KMS-11 (cell line): ENCODE data around the gene CAMTA1.
"Not testable (repeated sequence)": the region's sequence is repeated elsewhere in the genome, so short reads cannot be mapped to it uniquely, and the experiment has no call there.

ENCODE experiments used
- H2AFZ ChIP-seq: fragments of 200-600 bp; sonication (generic); 2 replicates; pipeline ENCODE4 v1.6.1; 2016; ENCODE audit warnings: antibody characterized with exemption, mixed run types, low read depth
- H3K27ac ChIP-seq: fragments of 200-600 bp; sonication (generic); 2 replicates; pipeline ENCODE4 v1.6.1; 2016; ENCODE audit warnings: mild to moderate bottlenecking, mixed run types
- H3K27me3 ChIP-seq: fragments of 200-600 bp; sonication (generic); 2 replicates; pipeline ENCODE4 v1.6.1; 2017; ENCODE audit warnings: mild to moderate bottlenecking, low read depth, mixed run types, moderate library complexity; ENCODE audit not compliant: insufficient read depth
- H3K36me3 ChIP-seq: fragments of 200-600 bp; sonication (generic); 2 replicates; pipeline ENCODE4 v1.6.1; 2017; ENCODE audit warnings: mild to moderate bottlenecking, mixed run types; ENCODE audit not compliant: insufficient read depth
- H3K4me1 ChIP-seq: fragments of 200-600 bp; sonication (generic); 2 replicates; pipeline ENCODE4 v1.6.1; 2016; ENCODE audit warnings: mild to moderate bottlenecking, low read depth, mixed run types; ENCODE audit not compliant: poor library complexity, severe bottlenecking
- H3K4me2 ChIP-seq: fragments of 200-600 bp; sonication (generic); 2 replicates; pipeline ENCODE4 v1.7.0; 2016; ENCODE audit warnings: mild to moderate bottlenecking, mixed run types
- H3K4me3 ChIP-seq: fragments of 200-600 bp; sonication (generic); IDR thresholded peaks from 2 replicates; pipeline ENCODE4 v1.6.1; 2017; ENCODE audit warnings: low read depth, low read length, mixed read lengths; ENCODE audit not compliant: insufficient read depth
- H3K79me2 ChIP-seq: fragments of 200-600 bp; sonication (generic); 2 replicates; pipeline ENCODE4 v1.6.1; 2016; ENCODE audit warnings: low read depth, mixed run types; ENCODE audit not compliant: insufficient read depth
- H3K9ac ChIP-seq: fragments of 200-600 bp; sonication (generic); 2 replicates; pipeline ENCODE4 v1.6.1; 2016; ENCODE audit warnings: mild to moderate bottlenecking, mixed run types
- H4K20me1 ChIP-seq: fragments of 200-600 bp; sonication (generic); 2 replicates; pipeline ENCODE4 v1.6.1; 2016; ENCODE audit warnings: mild to moderate bottlenecking, mixed run types; ENCODE audit not compliant: insufficient read depth
- CTCF ChIP-seq: fragments of 200-600 bp; sonication (generic); conservative IDR thresholded peaks from 2 replicates; pipeline ENCODE4 v1.6.1; 2017; ENCODE audit warnings: low read depth, mild to moderate bottlenecking, antibody characterized with exemption, low read length, moderate library complexity, mixed read lengths

Gene CAMTA1

DNA sequence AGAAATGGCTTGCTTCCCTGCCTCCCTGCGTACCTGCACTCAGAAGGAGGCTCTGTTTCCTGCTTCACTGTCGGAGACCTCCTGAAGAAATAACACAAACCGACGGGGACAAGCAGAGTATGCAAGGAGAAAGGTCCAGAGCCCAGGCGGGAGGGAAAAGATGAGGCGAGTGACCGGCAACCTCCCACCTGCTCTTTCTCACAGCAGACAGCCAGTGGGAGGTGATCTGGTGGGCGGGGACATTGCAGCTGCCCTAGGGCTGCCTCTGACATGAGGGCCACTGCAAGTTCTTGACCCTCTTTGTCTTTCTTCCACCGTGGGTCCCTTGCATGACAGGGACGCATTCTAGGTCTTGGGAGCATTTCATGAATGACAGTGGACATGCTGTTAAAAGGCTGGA lies 368.2 kb downstream of the CAMTA1 start:
- H3K79me2 ChIP-seq: no peaks in the 10 kb centered on the region

DNA sequence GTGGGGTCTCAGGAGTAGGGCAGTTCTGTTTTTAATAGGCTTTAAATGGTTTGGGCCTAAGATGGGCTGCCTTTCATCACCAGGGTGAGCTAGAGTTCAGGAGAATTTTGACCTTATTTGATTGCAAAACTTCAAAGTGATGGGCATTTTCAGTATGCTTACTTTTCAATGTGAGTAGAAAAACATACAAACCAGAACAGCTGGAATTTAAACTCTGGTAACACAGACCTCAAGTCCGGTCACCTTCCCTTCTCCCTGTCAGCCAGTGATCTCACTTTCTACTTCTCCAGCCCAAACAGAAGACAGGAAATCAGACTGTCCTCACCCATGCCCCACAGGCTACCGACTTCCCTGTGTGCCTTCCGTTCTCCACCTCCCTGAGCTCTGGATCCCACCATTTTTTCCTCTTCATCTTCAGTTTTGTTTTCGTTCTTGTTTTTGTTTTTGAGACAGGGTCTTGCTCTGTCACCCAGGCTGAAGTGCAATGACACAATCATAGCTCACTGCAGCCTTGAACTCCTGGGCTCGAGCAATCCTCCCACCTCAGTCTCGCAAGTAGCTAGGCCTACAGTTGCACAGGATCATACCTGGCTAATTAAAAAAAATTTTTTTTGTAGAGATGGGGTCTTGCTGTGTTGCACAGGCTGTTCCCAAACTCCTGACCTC lies 374.0 kb downstream of the CAMTA1 start:
- H3K4me1 ChIP-seq: no peaks in the 10 kb centered on the region
- H3K79me2 ChIP-seq: no peaks in the 10 kb centered on the region
- no peak overlapping the region for H3K4me3 ChIP-seq
- H3K27me3 ChIP-seq: no peaks in the 10 kb centered on the region; the same call in 1 of the 2 replicates
- H4K20me1 ChIP-seq: no peaks in the 10 kb centered on the region
- H3K4me2 ChIP-seq: no peak overlapping the region
- no peaks in the 10 kb centered on the region for H3K36me3 ChIP-seq
- no peak overlapping the region for H2AFZ ChIP-seq
- H3K9ac ChIP-seq: no peak overlapping the region
- no peak for TF ChIP-seq CTCF
- no peak overlapping the region for H3K27ac ChIP-seq

More for the DNA sequence above, 368.2 kb downstream of the CAMTA1 start:
- no peaks in the 10 kb centered on the region for H4K20me1 ChIP-seq
- H3K9ac ChIP-seq: no peak overlapping the region
- H3K4me1 ChIP-seq: no peaks in the 10 kb centered on the region
- no peak overlapping the region for H2AFZ ChIP-seq
- no peak for TF ChIP-seq CTCF
- H3K27me3 ChIP-seq: peaks cover 6% of the 10 kb centered on the region; the same call in 1 of the 2 replicates
- H3K36me3 ChIP-seq: no peaks in the 10 kb centered on the region
- H3K27ac ChIP-seq: no peak overlapping the region
- H3K4me3 ChIP-seq: no peak overlapping the region
- H3K4me2 ChIP-seq: no peak overlapping the region

DNA sequence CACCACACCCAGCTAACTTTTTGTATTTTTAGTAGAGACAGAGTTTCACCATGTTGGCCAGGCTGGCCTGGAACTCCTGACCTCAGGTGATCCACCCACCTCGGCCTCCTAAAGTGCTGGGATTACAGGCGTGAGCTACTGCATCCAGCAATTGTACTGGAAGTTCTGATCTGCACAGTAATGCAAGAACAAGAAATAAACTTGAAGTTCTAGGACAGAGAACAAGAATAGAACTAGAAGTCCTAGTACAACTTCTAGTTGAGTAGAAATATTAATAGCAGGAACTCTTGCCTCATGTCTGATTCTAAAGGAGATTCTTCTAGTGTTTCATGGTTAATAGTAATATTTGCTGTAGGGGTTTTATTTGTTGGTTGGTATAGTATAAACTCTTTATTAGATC lies 383.3 kb downstream of the CAMTA1 start:
- H3K27ac ChIP-seq, H3K9ac ChIP-seq, H2AFZ ChIP-seq, H3K79me2 ChIP-seq, H4K20me1 ChIP-seq, H3K4me3 ChIP-seq, H3K4me2 ChIP-seq, H3K4me1 ChIP-seq, H3K36me3 ChIP-seq, H3K27me3 ChIP-seq: not testable (repeated sequence)

GRCh38 chr1:7171168-7171567 lies 385.9 kb downstream of the CAMTA1 start:
- Histone ChIP-seq H3K36me3 (no peaks in the 10 kb centered on the region), H3K9ac (no peak overlapping the region), H4K20me1 (no peaks in the 10 kb centered on the region), H3K27ac (no peak overlapping the region), H3K79me2 (no peaks in the 10 kb centered on the region), H2AFZ (no peak overlapping the region), H3K27me3 (no peaks in the 10 kb centered on the region), H3K4me2 (no peak overlapping the region), H3K4me1 (no peaks in the 10 kb centered on the region), H3K4me3 (no peak overlapping the region)
- TF ChIP-seq CTCF: no peak

DNA sequence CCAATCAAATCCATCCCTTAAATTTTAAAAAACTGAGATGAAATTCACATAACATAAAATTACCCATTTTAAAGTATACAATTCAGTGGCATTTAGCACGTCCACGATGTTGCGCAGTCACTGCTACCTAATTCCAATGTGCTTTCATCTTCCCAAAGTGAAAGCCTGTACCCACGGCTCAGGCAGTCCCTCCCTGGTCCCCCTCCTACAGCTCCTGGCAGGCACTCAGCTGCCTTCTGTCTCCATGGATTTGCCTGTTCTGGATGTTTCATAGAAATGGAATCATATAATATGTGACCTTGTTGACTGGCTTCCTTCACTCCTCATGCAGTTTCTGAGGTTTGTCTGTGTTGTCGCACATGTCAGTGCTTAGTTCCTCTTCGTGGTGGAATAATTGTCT lies 386.3 kb downstream of the CAMTA1 start:
- H3K4me2 ChIP-seq: no peak overlapping the region
- H3K36me3 ChIP-seq: no peaks in the 10 kb centered on the region
- H3K79me2 ChIP-seq: no peaks in the 10 kb centered on the region
- H3K4me1 ChIP-seq: no peaks in the 10 kb centered on the region
- no peak overlapping the region for H3K27ac ChIP-seq
- no peaks in the 10 kb centered on the region for H4K20me1 ChIP-seq
- no peak for TF ChIP-seq CTCF
- no peak overlapping the region for H3K9ac ChIP-seq
- no peak overlapping the region for H2AFZ ChIP-seq
- no peaks in the 10 kb centered on the region for H3K27me3 ChIP-seq
- no peak overlapping the region for H3K4me3 ChIP-seq
